GM12878 (cell line): ENCODE measurements around the gene NIP7. TPM values are rescaled to one million over a fixed set of nuclear protein-coding genes. Genes with fewer than 3 reads are reported as not detected.
A peak's percentile ranks its signal among the peaks of the same experiment; 100 is the strongest.

Experiments
- BHLHE40 ChIP-seq, 2 experiments: fragments of 450-650 bp in 1 of 2; IDR thresholded peaks; 2 replicates each; pipeline ENCODE4 v1.6.1; 2011 to 2017; ENCODE audit warnings: low read depth in 2 of 2, borderline replicate concordance in 1 of 2, improper control_type of control experiment in 1 of 2, low read length in 1 of 2, mild to moderate bottlenecking in 1 of 2
- CHD1 ChIP-seq: IDR thresholded peaks from 2 replicates; pipeline ENCODE4 v1.6.1; 2012; ENCODE audit warnings: low read depth, low read length, improper control_type of control experiment
- CREM ChIP-seq: IDR thresholded peaks from 2 replicates; pipeline ENCODE4 v1.6.1; 2014; ENCODE audit warnings: antibody characterized with exemption, low read depth
- FOXK2 ChIP-seq: fragments of 450-650 bp; IDR thresholded peaks from 2 replicates; pipeline ENCODE4 v1.6.1; 2017; ENCODE audit warnings: mild to moderate bottlenecking, moderate library complexity
- JUND ChIP-seq: IDR thresholded peaks from 2 replicates; pipeline ENCODE4 v1.6.1; 2012; ENCODE audit warnings: low read depth, mild to moderate bottlenecking, low read length, improper control_type of control experiment, moderate library complexity
- KAT2A ChIP-seq: conservative IDR thresholded peaks from 2 replicates; pipeline ENCODE4 v1.6.1; 2011; ENCODE audit warnings: low read depth, low read length; ENCODE audit not compliant: control insufficient read depth
- KLF5 ChIP-seq: fragments of 450-650 bp; IDR thresholded peaks from 2 replicates; pipeline ENCODE4 v1.6.1; 2014; ENCODE audit warnings: mild to moderate bottlenecking; ENCODE audit not compliant: partially characterized antibody
- POLR2AphosphoS2 ChIP-seq: IDR thresholded peaks from 2 replicates; pipeline ENCODE4 v1.6.1; 2011; ENCODE audit warnings: low read depth, mild to moderate bottlenecking, low read length, improper control_type of control experiment, moderate library complexity
- RAD51 ChIP-seq: fragments of 450-650 bp; IDR thresholded peaks from 2 replicates; pipeline ENCODE4 v1.6.1; 2016; ENCODE audit warnings: moderate library complexity, mild to moderate bottlenecking, inconsistent platforms
- RFX5 ChIP-seq: IDR thresholded peaks from 2 replicates; pipeline ENCODE4 v1.6.1; 2011; ENCODE audit warnings: low read depth, low read length, improper control_type of control experiment
- SIN3A ChIP-seq: IDR thresholded peaks from 2 replicates; pipeline ENCODE4 v1.6.1; 2012; ENCODE audit warnings: low read depth, low read length, improper control_type of control experiment
- SRF ChIP-seq, 2 experiments: IDR thresholded peaks; 2 replicates each; pipeline ENCODE4 v1.6.1; 2011; ENCODE audit warnings: low read depth in 2 of 2, low read length in 2 of 2, mild to moderate bottlenecking in 1 of 2, moderate library complexity in 1 of 2
- STAT1 ChIP-seq: fragments of 450-650 bp; conservative IDR thresholded peaks from 2 replicates; pipeline ENCODE4 v1.6.1; 2014; ENCODE audit warnings: antibody characterized with exemption, mild to moderate bottlenecking
- STAT3 ChIP-seq: IDR thresholded peaks from 2 replicates; pipeline ENCODE4 v1.6.1; 2011; ENCODE audit warnings: low read depth, low read length, improper control_type of control experiment
- ZNF384 ChIP-seq: IDR thresholded peaks from 2 replicates; pipeline ENCODE4 v1.6.1; 2012; ENCODE audit warnings: low read depth, mild to moderate bottlenecking, low read length, improper control_type of control experiment, borderline replicate concordance
- polyA plus RNA-seq, 11 experiments: library from polyadenylated mRNA; depleted of rRNA in 4 of 11; unstranded in 6 of 11; stranded (reverse) in 5 of 11; fragments of >200 nt; fragmentation: Nextera tagmentation in 4 of 11; fragmentation: Illumina TruSeq in 1 of 11; extraction: Ambion mirVana in 4 of 11; extraction: Trizol in 1 of 11; gene quantifications; 1 replicate in 1 of 11; 2 replicates in 10 of 11; pipeline versions ENCODE4 v1.2.1 to v1.2.3, GENCODE V29; 2011 to 2016; ENCODE audit warnings: inconsistent platforms in 2 of 11, missing spikeins in 2 of 11, low read depth in 1 of 11
- total RNA-seq, 4 experiments: library from RNA; depleted of rRNA in 3 of 4; stranded (reverse); fragments of >200 nt in 3 of 4; fragmentation: Illumina TruSeq in 1 of 4; extraction: Trizol in 1 of 4; gene quantifications; 2 replicates each; pipeline versions ENCODE4 v1.2.1 to v1.2.3, GENCODE V29; 2013 to 2021
- TF ChIP-seq, protein P1 (sequence below): fragments of 450-650 bp; formaldehyde crosslinking; IDR thresholded peaks from 2 replicates; pipeline ENCODE4 v1.5.0; 2022; ENCODE audit warnings: mild to moderate bottlenecking, missing genetic modification characterization
- TF ChIP-seq, protein P2 (sequence below): fragments of 450-650 bp; IDR thresholded peaks from 2 replicates; pipeline ENCODE4 v1.6.1; 2018; ENCODE audit warnings: borderline replicate concordance, mild to moderate bottlenecking; ENCODE audit not compliant: partially characterized antibody
- TF ChIP-seq, protein P3 (sequence below): fragments of 150-350 bp; IDR thresholded peaks from 2 replicates; pipeline ENCODE4 v1.6.1; 2016; ENCODE audit warnings: low read depth, low read length

The NIP7 gene
- total and polyA plus RNA-seq, 10 of the 15 experiments (the other 5 are each of a cell fraction or from before 2014, with no cell fraction given): 18.8 to 62.9 (median 56.7) TPM

DNA sequence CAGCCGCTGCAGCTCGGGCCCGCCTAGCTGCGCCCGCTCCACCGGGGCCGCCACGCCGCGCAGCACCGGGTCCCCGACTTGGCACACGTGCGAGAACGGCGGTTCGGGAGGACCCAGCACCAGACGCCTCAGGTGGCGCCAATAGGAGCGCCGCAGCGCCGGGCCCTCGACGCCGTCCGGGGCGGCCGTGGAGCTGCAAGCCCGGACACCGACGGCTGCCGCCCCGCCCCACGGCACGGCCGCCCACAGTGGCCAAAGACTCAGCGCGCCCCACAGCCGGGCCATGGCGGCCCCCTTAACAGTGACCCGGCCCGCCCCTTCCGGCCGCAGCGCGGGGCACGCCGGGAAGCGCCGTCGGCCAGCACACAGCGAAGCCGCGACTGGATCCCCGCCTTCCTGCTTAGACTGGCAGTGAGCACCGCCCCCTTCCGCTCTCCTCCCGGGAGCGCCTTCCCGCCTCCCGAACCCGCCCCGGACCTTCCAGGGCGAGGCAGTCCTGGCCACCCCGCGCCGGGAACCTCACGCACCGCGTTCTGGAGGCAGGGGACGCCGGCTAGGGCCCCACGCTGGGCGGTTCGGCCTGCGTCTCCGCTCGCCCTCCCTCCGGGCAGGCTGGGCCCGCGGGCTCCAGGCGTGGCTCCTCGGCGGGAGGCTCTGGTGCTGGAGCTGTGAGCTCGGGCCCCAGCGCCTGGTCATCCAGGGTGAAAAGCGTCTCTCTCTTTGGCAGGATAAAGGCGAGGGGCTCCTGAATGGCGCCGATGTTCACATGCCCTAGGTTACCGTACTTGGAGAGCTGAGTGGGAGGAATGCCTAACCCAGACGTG, 9.1 kb upstream of the NIP7 start, which contains the start of gene PDF (continued):
- TF ChIP-seq RFX5: no peak
- TF ChIP-seq KAT2A: no peak
- no peak for TF ChIP-seq STAT3
- TF ChIP-seq, protein P1, sequence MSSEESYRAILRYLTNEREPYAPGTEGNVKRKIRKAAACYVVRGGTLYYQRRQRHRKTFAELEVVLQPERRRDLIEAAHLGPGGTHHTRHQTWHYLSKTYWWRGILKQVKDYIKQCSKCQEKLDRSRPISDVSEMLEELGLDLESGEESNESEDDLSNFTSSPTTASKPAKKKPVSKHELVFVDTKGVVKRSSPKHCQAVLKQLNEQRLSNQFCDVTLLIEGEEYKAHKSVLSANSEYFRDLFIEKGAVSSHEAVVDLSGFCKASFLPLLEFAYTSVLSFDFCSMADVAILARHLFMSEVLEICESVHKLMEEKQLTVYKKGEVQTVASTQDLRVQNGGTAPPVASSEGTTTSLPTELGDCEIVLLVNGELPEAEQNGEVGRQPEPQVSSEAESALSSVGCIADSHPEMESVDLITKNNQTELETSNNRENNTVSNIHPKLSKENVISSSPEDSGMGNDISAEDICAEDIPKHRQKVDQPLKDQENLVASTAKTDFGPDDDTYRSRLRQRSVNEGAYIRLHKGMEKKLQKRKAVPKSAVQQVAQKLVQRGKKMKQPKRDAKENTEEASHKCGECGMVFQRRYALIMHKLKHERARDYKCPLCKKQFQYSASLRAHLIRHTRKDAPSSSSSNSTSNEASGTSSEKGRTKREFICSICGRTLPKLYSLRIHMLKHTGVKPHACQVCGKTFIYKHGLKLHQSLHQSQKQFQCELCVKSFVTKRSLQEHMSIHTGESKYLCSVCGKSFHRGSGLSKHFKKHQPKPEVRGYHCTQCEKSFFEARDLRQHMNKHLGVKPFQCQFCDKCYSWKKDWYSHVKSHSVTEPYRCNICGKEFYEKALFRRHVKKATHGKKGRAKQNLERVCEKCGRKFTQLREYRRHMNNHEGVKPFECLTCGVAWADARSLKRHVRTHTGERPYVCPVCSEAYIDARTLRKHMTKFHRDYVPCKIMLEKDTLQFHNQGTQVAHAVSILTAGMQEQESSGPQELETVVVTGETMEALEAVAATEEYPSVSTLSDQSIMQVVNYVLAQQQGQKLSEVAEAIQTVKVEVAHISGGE (CRISPR knock-in tag): no peak
- TF ChIP-seq SIN3A: peak; percentile 28; the same call in 1 of the 2 replicates
- TF ChIP-seq JUND: no peak
- no peak for TF ChIP-seq KLF5
- peak in 1 of 2 experiments; percentile 92; a peak in 2 of 4 replicates for TF ChIP-seq BHLHE40 (IDR thresholded peaks at IDR 0.05; ENCODE audit: borderline replicate concordance in 1 of 2, low read depth in 2 of 2, low read length in 1 of 2)
- TF ChIP-seq, protein P2, sequence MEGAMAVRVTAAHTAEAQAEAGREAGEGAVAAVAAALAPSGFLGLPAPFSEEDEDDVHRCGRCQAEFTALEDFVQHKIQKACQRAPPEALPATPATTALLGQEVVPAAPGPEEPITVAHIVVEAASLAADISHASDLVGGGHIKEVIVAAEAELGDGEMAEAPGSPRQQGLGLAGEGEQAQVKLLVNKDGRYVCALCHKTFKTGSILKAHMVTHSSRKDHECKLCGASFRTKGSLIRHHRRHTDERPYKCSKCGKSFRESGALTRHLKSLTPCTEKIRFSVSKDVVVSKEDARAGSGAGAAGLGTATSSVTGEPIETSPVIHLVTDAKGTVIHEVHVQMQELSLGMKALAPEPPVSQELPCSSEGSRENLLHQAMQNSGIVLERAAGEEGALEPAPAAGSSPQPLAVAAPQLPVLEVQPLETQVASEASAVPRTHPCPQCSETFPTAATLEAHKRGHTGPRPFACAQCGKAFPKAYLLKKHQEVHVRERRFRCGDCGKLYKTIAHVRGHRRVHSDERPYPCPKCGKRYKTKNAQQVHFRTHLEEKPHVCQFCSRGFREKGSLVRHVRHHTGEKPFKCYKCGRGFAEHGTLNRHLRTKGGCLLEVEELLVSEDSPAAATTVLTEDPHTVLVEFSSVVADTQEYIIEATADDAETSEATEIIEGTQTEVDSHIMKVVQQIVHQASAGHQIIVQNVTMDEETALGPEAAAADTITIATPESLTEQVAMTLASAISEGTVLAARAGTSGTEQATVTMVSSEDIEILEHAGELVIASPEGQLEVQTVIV: peak; percentile 53
- peak; percentile 98 for TF ChIP-seq POLR2AphosphoS2
- TF ChIP-seq, protein P3, sequence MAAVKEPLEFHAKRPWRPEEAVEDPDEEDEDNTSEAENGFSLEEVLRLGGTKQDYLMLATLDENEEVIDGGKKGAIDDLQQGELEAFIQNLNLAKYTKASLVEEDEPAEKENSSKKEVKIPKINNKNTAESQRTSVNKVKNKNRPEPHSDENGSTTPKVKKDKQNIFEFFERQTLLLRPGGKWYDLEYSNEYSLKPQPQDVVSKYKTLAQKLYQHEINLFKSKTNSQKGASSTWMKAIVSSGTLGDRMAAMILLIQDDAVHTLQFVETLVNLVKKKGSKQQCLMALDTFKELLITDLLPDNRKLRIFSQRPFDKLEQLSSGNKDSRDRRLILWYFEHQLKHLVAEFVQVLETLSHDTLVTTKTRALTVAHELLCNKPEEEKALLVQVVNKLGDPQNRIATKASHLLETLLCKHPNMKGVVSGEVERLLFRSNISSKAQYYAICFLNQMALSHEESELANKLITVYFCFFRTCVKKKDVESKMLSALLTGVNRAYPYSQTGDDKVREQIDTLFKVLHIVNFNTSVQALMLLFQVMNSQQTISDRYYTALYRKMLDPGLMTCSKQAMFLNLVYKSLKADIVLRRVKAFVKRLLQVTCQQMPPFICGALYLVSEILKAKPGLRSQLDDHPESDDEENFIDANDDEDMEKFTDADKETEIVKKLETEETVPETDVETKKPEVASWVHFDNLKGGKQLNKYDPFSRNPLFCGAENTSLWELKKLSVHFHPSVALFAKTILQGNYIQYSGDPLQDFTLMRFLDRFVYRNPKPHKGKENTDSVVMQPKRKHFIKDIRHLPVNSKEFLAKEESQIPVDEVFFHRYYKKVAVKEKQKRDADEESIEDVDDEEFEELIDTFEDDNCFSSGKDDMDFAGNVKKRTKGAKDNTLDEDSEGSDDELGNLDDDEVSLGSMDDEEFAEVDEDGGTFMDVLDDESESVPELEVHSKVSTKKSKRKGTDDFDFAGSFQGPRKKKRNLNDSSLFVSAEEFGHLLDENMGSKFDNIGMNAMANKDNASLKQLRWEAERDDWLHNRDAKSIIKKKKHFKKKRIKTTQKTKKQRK: no peak
- TF ChIP-seq CREM: peak; percentile 57; the same call in 1 of the 2 replicates
- no peak for TF ChIP-seq CHD1
- no peak for TF ChIP-seq FOXK2
- TF ChIP-seq ZNF384: no peak
- TF ChIP-seq SRF (IDR thresholded peaks at IDR 0.05; ENCODE audit: low read depth in 2 of 2, low read length in 2 of 2): no peak
- no peak for TF ChIP-seq RAD51
- no peak; the same call in 1 of the 2 replicates for TF ChIP-seq STAT1
